ENCODE data around the gene NKX2-4. TPM values are rescaled to one million over a fixed set of nuclear protein-coding genes. Genes with fewer than 3 reads are reported as not detected.
"Not testable (repeated sequence)": the region's sequence is repeated elsewhere in the genome, so short reads cannot be mapped to it uniquely, and the experiment has no call there.

NKX2-4 gene
- polyA plus RNA-seq, 1 donor from 2014 or later: not detected

- Histone ChIP-seq H2AFZ (ENCODE audit: low read depth, low read length) (no peak overlapping the region), H4K20me1 (ENCODE audit: insufficient read depth) (no peaks in the 10 kb centered on the region), H3F3A (ENCODE audit: insufficient read depth, low read length, poor library complexity, severe bottlenecking) (no peaks in the 10 kb centered on the region), H3K9me3 (ENCODE audit: low read length) (peaks cover 7% of the 10 kb centered on the region), H3K36me3 (ENCODE audit: insufficient read depth, low read length) (no peaks in the 10 kb centered on the region), H3K4me2 (ENCODE audit: low read length) (no peak overlapping the region), H3K27ac (ENCODE audit: low read length) (no peak overlapping the region), H3K9ac (ENCODE audit: low read length) (no peak overlapping the region), H3K27me3 (ENCODE audit: insufficient read depth, low read depth, low read length) (no peaks in the 10 kb centered on the region), H3K4me3 (ENCODE audit: low read length) (no peak overlapping the region), H3K79me2 (replicated peaks; ENCODE audit: insufficient read depth, low read length) (no peaks in the 10 kb centered on the region), H3K9me2 (ENCODE audit: insufficient read depth, low read length) (no peaks in the 10 kb centered on the region)
- no peak for TF ChIP-seq MXI1 (conservative IDR thresholded peaks at IDR 0.05; ENCODE audit: poor library complexity, severe bottlenecking)
- TF ChIP-seq EZH2 (IDR thresholded peaks at IDR 0.05; ENCODE audit: borderline replicate concordance, insufficient read depth, low read length, poor library complexity, severe bottlenecking): no peak
- TF ChIP-seq POLR2AphosphoS5 (IDR thresholded peaks at IDR 0.05): no peak
- TF ChIP-seq EP300 (conservative IDR thresholded peaks at IDR 0.05; ENCODE audit: poor library complexity, severe bottlenecking): no peak
- TF ChIP-seq RAD21 (conservative IDR thresholded peaks at IDR 0.05): no peak
- no peak for TF ChIP-seq SMC3 (conservative IDR thresholded peaks at IDR 0.05; ENCODE audit: poor library complexity)
- no peak for TF ChIP-seq CTCF (IDR thresholded peaks at IDR 0.05; ENCODE audit: poor library complexity, severe bottlenecking)
- no peak for TF ChIP-seq REST (IDR thresholded peaks at IDR 0.05; ENCODE audit: borderline replicate concordance)
- no peak for TF ChIP-seq TAF1 (IDR thresholded peaks at IDR 0.05; ENCODE audit: low read depth)
Measured at GRCh38 chr20:21421601-21422236, 24.4 kb upstream of the NKX2-4 start.

GRCh38 chr20:21419147-21419546 is 21.8 kb upstream of the NKX2-4 start:
- H3K4me3 ChIP-seq (ENCODE audit: low read length); H3K27ac ChIP-seq (ENCODE audit: low read length); H3K36me3 ChIP-seq (ENCODE audit: insufficient read depth, low read length); H4K20me1 ChIP-seq (ENCODE audit: insufficient read depth); H3K9ac ChIP-seq (ENCODE audit: low read length); H3F3A ChIP-seq (ENCODE audit: insufficient read depth, low read length, poor library complexity, severe bottlenecking); H3K79me2 ChIP-seq (replicated peaks; ENCODE audit: insufficient read depth, low read length); H3K9me3 ChIP-seq (ENCODE audit: low read length); H3K9me2 ChIP-seq (ENCODE audit: insufficient read depth, low read length); H3K27me3 ChIP-seq (ENCODE audit: insufficient read depth, low read depth, low read length); H2AFZ ChIP-seq (ENCODE audit: low read depth, low read length); H3K4me2 ChIP-seq (ENCODE audit: low read length): not testable (repeated sequence)

GRCh38 chr20:21413996-21414395 is 16.7 kb upstream of the NKX2-4 start:
- not testable (repeated sequence) for H3K9ac ChIP-seq (ENCODE audit: low read length); H3K79me2 ChIP-seq (replicated peaks; ENCODE audit: insufficient read depth, low read length); H3K27me3 ChIP-seq (ENCODE audit: insufficient read depth, low read depth, low read length); H3F3A ChIP-seq (ENCODE audit: insufficient read depth, low read length, poor library complexity, severe bottlenecking); H2AFZ ChIP-seq (ENCODE audit: low read depth, low read length); H3K27ac ChIP-seq (ENCODE audit: low read length); H3K4me3 ChIP-seq (ENCODE audit: low read length); H3K4me2 ChIP-seq (ENCODE audit: low read length); H3K9me3 ChIP-seq (ENCODE audit: low read length); H3K9me2 ChIP-seq (ENCODE audit: insufficient read depth, low read length); H3K36me3 ChIP-seq (ENCODE audit: insufficient read depth, low read length); H4K20me1 ChIP-seq (ENCODE audit: insufficient read depth)
